HepG2 (cell line): ENCODE results near the gene TRIM72. TPM values are rescaled to one million over a fixed set of nuclear protein-coding genes. Genes with fewer than 3 reads are reported as not detected.

ENCODE experiments used
- AHR ChIP-seq: IDR thresholded peaks from 2 replicates; pipeline ENCODE4 v1.6.1; 2018; ENCODE audit warnings: missing genetic modification reagents, missing compliant biosample characterization
- ATF3 ChIP-seq: sonication (generic); formaldehyde crosslinking; IDR thresholded peaks from 2 replicates; pipeline ENCODE4 v1.4.0; 2020; ENCODE audit warnings: missing genetic modification reagents
- CSRNP2 ChIP-seq: sonication (generic); formaldehyde crosslinking; conservative IDR thresholded peaks from 2 replicates; pipeline ENCODE4 v1.8.0; 2022; ENCODE audit warnings: low read depth, missing genetic modification reagents
- DR1 ChIP-seq: sonication (generic); formaldehyde crosslinking; IDR thresholded peaks from 2 replicates; pipeline ENCODE4 v1.8.0; 2021; ENCODE audit warnings: mild to moderate bottlenecking, missing genetic modification reagents, inconsistent platforms
- HNRNPK ChIP-seq: fragments of 200-400 bp; formaldehyde crosslinking; IDR thresholded peaks from 2 replicates; pipeline ENCODE4 v1.6.1; 2018; ENCODE audit warnings: low read length, low read depth, moderate library complexity, mild to moderate bottlenecking; ENCODE audit not compliant: poor library complexity, severe bottlenecking
- PITX1 ChIP-seq: sonication (generic); formaldehyde crosslinking; IDR thresholded peaks from 2 replicates; pipeline ENCODE4 v1.5.1; 2020; ENCODE audit warnings: mild to moderate bottlenecking, missing genetic modification reagents
- SIN3B ChIP-seq: fragments of 150-350 bp; IDR thresholded peaks from 2 replicates; pipeline ENCODE4 v1.6.1; 2014; ENCODE audit warnings: low read length
- SMYD3 ChIP-seq: sonication (generic); formaldehyde crosslinking; IDR thresholded peaks from 2 replicates; pipeline ENCODE4 v1.8.1; 2023; ENCODE audit warnings: mild to moderate bottlenecking, missing genetic modification reagents
- TRIM22 ChIP-seq: fragments of 450-650 bp; IDR thresholded peaks from 2 replicates; pipeline ENCODE4 v1.6.1; 2017
- ZNF333 ChIP-seq: sonication (generic); formaldehyde crosslinking; IDR thresholded peaks from 2 replicates; pipeline ENCODE4 v1.4.0; 2020; ENCODE audit warnings: mild to moderate bottlenecking, missing genetic modification reagents, borderline replicate concordance
- ZNF382 ChIP-seq: sonication (generic); formaldehyde crosslinking; IDR thresholded peaks from 2 replicates; pipeline ENCODE4 v1.5.0; 2020; ENCODE audit warnings: missing genetic modification reagents, mild to moderate bottlenecking, borderline replicate concordance
- ZNF451 ChIP-seq: sonication (generic); formaldehyde crosslinking; IDR thresholded peaks from 2 replicates; pipeline ENCODE4 v1.5.0; 2020; ENCODE audit warnings: mild to moderate bottlenecking, missing genetic modification reagents
- ZNF557 ChIP-seq: sonication (generic); formaldehyde crosslinking; IDR thresholded peaks from 2 replicates; pipeline ENCODE4 v1.4.0; 2020; ENCODE audit warnings: missing genetic modification reagents
- ZNF839 ChIP-seq: sonication (generic); formaldehyde crosslinking; IDR thresholded peaks from 2 replicates; pipeline ENCODE4 v1.4.0; 2020; ENCODE audit warnings: missing genetic modification reagents, mild to moderate bottlenecking, borderline replicate concordance
- polyA plus RNA-seq, 8 experiments: library from polyadenylated mRNA; depleted of rRNA in 3 of 8; stranded (reverse) in 7 of 8; unstranded in 1 of 8; fragments of >200 nt; fragmentation: Illumina TruSeq in 4 of 8; extraction: Trizol in 4 of 8; gene quantifications; 2 replicates each; pipeline versions ENCODE4 v1.2.1 to v1.2.3, GENCODE V29; 2011 to 2016; ENCODE audit warnings: low read depth in 4 of 8, missing spikeins in 1 of 8, mixed read lengths in 1 of 8; ENCODE audit not compliant: insufficient read depth in 1 of 8
- total RNA-seq, 5 experiments: library from RNA; depleted of rRNA; stranded (reverse); fragments of >200 nt; fragmentation: Illumina TruSeq; extraction: Trizol; gene quantifications; 2 replicates each; pipeline ENCODE4 v1.2.3, GENCODE V29; 2016; ENCODE audit warnings: low read depth in 1 of 5
- TF ChIP-seq, protein P1 (sequence below): sonication (generic); formaldehyde crosslinking; IDR thresholded peaks from 2 replicates; pipeline ENCODE4 v1.5.1; 2020; ENCODE audit warnings: missing genetic modification reagents, mild to moderate bottlenecking, borderline replicate concordance
- TF ChIP-seq, protein P2 (sequence below): sonication (generic); formaldehyde crosslinking; IDR thresholded peaks from 2 replicates; pipeline ENCODE4 v1.4.0; 2020; ENCODE audit warnings: missing genetic modification reagents, mild to moderate bottlenecking, borderline replicate concordance
- TF ChIP-seq, protein P3 (sequence below): sonication (generic); formaldehyde crosslinking; IDR thresholded peaks from 2 replicates; pipeline ENCODE4 v1.8.1; 2023; ENCODE audit warnings: mild to moderate bottlenecking, missing genetic modification reagents

TRIM72 gene
- total and polyA plus RNA-seq, 2 of the 13 experiments (the other 11 are each of a cell fraction or from before 2014, with no cell fraction given): not detected

DNA sequence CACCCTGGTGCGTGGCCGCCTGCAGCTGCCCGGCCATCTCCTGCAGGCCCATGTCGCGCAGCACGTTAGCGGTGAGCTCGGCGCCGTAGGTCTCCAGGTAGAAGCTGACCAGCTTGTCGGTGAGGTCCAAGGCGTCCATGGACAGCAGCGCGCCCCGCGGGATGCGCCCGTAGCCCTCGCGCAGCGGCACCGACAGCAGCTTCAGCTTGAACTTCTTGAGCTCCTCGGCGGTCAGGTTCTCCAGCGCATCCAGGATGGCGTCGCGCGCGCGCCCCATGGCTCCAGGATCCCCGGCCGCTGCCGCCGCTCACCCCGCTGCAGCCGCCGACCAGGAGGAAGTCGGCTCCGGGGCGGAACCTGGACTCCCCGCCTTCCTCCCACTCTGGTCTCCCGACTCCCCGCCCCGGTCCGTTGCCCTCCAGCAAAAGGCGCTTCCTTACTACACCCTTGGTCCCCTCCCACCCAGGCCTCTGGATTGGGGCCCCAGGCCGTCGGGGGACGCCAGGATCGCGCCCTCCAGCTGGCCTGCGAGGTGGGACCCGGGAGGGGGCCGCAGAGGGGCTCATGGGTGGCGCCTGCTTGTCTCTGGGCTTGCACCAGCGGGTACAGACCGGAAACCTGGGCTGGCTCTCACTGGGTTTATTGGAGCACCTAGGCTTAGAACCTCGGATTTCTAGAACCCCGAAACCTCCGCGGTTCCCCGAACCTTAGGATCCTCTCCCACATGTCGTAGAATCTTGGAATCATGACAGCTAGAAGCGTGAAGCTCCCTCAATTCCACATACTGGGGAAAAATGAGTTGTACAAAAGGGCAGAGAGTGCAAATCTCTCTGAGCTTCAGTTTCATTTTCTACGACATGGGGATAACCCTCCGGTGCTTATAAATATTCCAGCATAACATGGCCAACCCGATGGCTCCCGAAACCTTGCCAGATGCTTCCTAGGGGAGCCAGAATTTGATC, 11.2 kb upstream of the TRIM72 start, which contains the start of gene PYCARD (continued):
- TF ChIP-seq ZNF382 (CRISPR knock-in tag) (no peak), ZNF451 (CRISPR knock-in tag) (peak; percentile 76; the same call in 1 of the 2 replicates), TRIM22 (no peak), DR1 (CRISPR knock-in tag) (no peak), ATF3 (CRISPR knock-in tag) (no peak), HNRNPK (peak; percentile 80), SMYD3 (CRISPR knock-in tag) (no peak), CSRNP2 (CRISPR knock-in tag) (no peak), AHR (CRISPR knock-in tag) (0 out of 2 replicates have a peak, but pooled peaks have one; percentile 16), ZNF333 (CRISPR knock-in tag) (no peak), ZNF839 (no peak), PITX1 (CRISPR knock-in tag) (peak; percentile 52; the same call in 1 of the 2 replicates), SIN3B (no peak), ZNF557 (CRISPR knock-in tag) (no peak)
- TF ChIP-seq, protein P1, sequence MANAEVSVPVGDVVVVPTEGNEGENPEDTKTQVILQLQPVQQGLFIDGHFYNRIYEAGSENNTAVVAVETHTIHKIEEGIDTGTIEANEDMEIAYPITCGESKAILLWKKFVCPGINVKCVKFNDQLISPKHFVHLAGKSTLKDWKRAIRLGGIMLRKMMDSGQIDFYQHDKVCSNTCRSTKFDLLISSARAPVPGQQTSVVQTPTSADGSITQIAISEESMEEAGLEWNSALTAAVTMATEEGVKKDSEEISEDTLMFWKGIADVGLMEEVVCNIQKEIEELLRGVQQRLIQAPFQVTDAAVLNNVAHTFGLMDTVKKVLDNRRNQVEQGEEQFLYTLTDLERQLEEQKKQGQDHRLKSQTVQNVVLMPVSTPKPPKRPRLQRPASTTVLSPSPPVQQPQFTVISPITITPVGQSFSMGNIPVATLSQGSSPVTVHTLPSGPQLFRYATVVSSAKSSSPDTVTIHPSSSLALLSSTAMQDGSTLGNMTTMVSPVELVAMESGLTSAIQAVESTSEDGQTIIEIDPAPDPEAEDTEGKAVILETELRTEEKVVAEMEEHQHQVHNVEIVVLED (CRISPR knock-in tag): no peak
- TF ChIP-seq, protein P2, sequence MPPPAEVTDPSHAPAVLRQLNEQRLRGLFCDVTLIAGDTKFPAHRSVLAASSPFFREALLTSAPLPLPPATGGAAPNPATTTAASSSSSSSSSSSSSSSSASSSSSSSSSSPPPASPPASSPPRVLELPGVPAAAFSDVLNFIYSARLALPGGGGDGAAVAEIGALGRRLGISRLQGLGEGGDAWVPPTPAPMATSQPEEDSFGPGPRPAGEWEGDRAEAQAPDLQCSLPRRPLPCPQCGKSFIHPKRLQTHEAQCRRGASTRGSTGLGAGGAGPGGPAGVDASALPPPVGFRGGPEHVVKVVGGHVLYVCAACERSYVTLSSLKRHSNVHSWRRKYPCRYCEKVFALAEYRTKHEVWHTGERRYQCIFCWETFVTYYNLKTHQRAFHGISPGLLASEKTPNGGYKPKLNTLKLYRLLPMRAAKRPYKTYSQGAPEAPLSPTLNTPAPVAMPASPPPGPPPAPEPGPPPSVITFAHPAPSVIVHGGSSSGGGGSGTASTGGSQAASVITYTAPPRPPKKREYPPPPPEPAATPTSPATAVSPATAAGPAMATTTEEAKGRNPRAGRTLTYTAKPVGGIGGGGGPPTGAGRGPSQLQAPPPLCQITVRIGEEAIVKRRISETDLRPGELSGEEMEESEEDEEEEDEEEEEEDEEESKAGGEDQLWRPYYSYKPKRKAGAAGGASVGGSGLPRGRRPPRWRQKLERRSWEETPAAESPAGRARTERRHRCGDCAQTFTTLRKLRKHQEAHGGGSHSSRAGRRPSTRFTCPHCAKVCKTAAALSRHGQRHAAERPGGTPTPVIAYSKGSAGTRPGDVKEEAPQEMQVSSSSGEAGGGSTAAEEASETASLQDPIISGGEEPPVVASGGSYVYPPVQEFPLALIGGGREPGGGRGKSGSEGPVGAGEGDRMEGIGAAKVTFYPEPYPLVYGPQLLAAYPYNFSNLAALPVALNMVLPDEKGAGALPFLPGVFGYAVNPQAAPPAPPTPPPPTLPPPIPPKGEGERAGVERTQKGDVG (CRISPR knock-in tag): no peak
- TF ChIP-seq, protein P3, sequence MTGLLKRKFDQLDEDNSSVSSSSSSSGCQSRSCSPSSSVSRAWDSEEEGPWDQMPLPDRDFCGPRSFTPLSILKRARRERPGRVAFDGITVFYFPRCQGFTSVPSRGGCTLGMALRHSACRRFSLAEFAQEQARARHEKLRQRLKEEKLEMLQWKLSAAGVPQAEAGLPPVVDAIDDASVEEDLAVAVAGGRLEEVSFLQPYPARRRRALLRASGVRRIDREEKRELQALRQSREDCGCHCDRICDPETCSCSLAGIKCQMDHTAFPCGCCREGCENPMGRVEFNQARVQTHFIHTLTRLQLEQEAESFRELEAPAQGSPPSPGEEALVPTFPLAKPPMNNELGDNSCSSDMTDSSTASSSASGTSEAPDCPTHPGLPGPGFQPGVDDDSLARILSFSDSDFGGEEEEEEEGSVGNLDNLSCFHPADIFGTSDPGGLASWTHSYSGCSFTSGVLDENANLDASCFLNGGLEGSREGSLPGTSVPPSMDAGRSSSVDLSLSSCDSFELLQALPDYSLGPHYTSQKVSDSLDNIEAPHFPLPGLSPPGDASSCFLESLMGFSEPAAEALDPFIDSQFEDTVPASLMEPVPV (CRISPR knock-in tag): peak; percentile 52; the same call in 1 of the 2 replicates
